T-cell (primary cell): ENCODE results near the gene SLC5A2. TPM values are rescaled to one million over a fixed set of nuclear protein-coding genes. Genes with fewer than 3 reads are reported as not detected.
A peak's percentile ranks its signal among the peaks of the same experiment; 100 is the strongest.

Experiments
- ATAC-seq, 4 experiments: fragments of 200-7000 bp in 3 of 4; fragments of 150-1000 bp in 1 of 4; cut with Tn5 transposase; replicated peaks in 1 of 4; 1 replicate in 3 of 4; 2 replicates in 1 of 4; pipeline ENCODE4 v1.10.0; 2021; ENCODE audit warnings: moderate library complexity in 3 of 4, mild to moderate bottlenecking in 2 of 4, moderate number of reproducible peaks in 1 of 4
- CTCF ChIA-PET, 2 donors: fragments of 300-600 bp; sonication (Branson Sonifier 250); formaldehyde crosslinking; loops; one replicate each; lab custom pipeline; 2022; ENCODE audit warnings: antibody characterized with exemption in 2 of 2; lab: Charles Lee
- POLR2A ChIA-PET, 2 donors: fragments of 300-600 bp; sonication (Branson Sonifier 250); formaldehyde crosslinking; loops; one replicate each; lab custom pipeline; 2022; ENCODE audit warnings: antibody characterized with exemption in 2 of 2; lab: Charles Lee
- DNase-seq, 35 experiments: peaks; one replicate each; pipeline versions ENCODE4 v3.0.0 to v3.0.0-alpha.2; 2013 to 2023
- H3K27ac ChIP-seq: one replicate; pipeline ENCODE4 v1.5.1; 2013; ENCODE audit warnings: low read length
- H3K27me3 ChIP-seq, 2 experiments: replicated peaks in 1 of 2; 1 replicate in 1 of 2; 2 replicates in 1 of 2; pipeline versions ENCODE4 v1.6.1 to v1.7.0; 2013; ENCODE audit warnings: low read length in 1 of 2, mixed read lengths in 1 of 2; ENCODE audit not compliant: control insufficient read depth in 2 of 2, insufficient read depth in 2 of 2; ENCODE audit errors: extremely low read depth in 1 of 2
- H3K36me3 ChIP-seq, 2 donors: 1 replicate in 1 of 2; 2 replicates in 1 of 2; pipeline versions ENCODE4 v1.6.1 to v1.7.0; 2013; ENCODE audit warnings: low read length in 1 of 2; ENCODE audit not compliant: control insufficient read depth in 2 of 2, insufficient read depth in 1 of 2; ENCODE audit errors: extremely low read depth in 1 of 2
- H3K4me1 ChIP-seq, 2 experiments: 1 replicate in 1 of 2; 2 replicates in 1 of 2; pipeline versions ENCODE4 v1.6.1 to v1.7.0; 2013; ENCODE audit warnings: low read length in 2 of 2, mixed read lengths in 1 of 2; ENCODE audit not compliant: insufficient read depth in 2 of 2, control insufficient read depth in 1 of 2; ENCODE audit errors: extremely low read depth in 1 of 2
- H3K4me3 ChIP-seq, 2 donors: 1 replicate in 1 of 2; 2 replicates in 1 of 2; pipeline versions ENCODE4 v1.5.1 to v1.7.0; 2013; ENCODE audit warnings: mild to moderate bottlenecking in 2 of 2, low read length in 1 of 2, moderate library complexity in 1 of 2; ENCODE audit not compliant: control insufficient read depth in 1 of 2; ENCODE audit errors: extremely low read depth in 1 of 2
- H3K9me3 ChIP-seq: 2 replicates; pipeline ENCODE4 v1.7.0; 2013
- H3K27ac Mint-ChIP-seq, 2 donors: one replicate each; pipeline ENCODE4 v1.8.0; 2020 to 2021; ENCODE audit warnings: mild to moderate bottlenecking in 2 of 2, mixed read lengths in 2 of 2
- H3K27me3 Mint-ChIP-seq, 2 donors: one replicate each; pipeline ENCODE4 v1.8.0; 2021 to 2022; ENCODE audit warnings: mixed read lengths in 2 of 2
- H3K36me3 Mint-ChIP-seq: one replicate; pipeline ENCODE4 v1.8.0; 2021; ENCODE audit warnings: mixed read lengths
- H3K4me1 Mint-ChIP-seq, 3 donors: one replicate each; pipeline ENCODE4 v1.8.0; 2020 to 2022; ENCODE audit warnings: mixed read lengths in 3 of 3, mild to moderate bottlenecking in 1 of 3
- H3K4me3 Mint-ChIP-seq, 3 donors: one replicate each; pipeline ENCODE4 v1.8.0; 2020 to 2022; ENCODE audit warnings: mild to moderate bottlenecking in 3 of 3, mixed read lengths in 3 of 3, moderate library complexity in 3 of 3
- H3K9me3 Mint-ChIP-seq, 3 donors: one replicate each; pipeline ENCODE4 v1.8.0; 2020 to 2022; ENCODE audit warnings: mixed read lengths in 3 of 3
- WGBS: methylation state at CpG from one replicate; pipeline ENCODE4 v1.1.5; 2013; ENCODE audit warnings: missing lambda C conversion rate; ENCODE audit not compliant: insufficient coverage; 5-methylcytosine and 5-hydroxymethylcytosine counted together
- total RNA-seq, 35 experiments: library from RNA in 6 of 35; stranded (reverse) in 6 of 35; fragments of 120-200 nt in 1 of 35; gene quantifications; one replicate each; pipeline versions ENCODE4 v1.2.1 to v1.2.4 and lab custom pipeline; 2013 to 2026

Gene SLC5A2
- total RNA-seq, 5 donors from 2014 or later (not counting 1 experiment from before 2014, with no cell fraction given) = 2.6 to 4.2 (median 3.2) TPM

DNA sequence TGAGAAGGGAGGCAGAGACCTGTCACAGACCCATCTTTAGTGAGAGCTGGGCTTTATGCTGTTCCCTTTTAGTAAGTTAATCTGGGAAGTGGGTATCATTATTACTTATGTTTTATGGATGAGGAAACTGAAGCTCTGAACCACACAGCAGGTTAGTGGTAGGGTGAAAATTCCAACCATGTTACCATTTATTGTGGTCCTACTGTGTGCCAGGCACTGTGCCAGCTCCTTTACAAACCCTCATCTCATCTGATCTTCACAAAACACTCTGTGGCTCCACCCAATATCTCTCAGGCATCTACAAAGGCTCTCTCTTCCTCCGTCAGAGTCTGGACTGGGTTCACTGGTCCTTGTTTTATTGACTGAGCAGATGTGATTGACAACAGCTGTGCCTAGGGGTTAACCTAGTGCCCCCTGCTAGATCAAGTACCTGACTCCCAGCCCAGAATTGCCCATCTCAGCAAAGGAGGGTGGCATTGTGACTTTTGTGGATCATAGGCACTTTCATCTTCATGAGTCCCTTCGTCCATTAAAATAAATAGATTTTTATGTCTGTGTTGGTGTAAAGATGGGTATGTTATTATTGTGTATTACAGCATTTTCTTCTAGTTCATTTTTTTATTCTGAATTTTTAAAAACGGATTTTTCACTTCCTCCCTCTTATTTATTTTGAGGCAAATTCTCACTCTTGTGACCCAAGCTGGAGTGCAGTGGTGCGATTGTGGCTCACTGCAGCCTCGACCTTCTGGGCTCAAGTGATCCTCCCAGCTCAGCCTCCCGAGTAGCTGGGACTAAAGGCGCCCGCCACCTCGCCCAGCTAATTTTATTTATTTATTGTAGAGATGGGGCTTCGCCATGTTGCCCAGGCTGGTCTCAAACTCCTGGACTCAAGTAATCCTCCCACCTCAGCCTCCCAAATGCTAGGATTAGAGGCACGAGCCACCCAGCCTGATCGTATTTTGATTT, 7.9 kb upstream of the SLC5A2 start:
- CTCF ChIA-PET = no interaction called here
- 92% methylated on average over 2 of the region's 12 CpGs for WGBS

DNA sequence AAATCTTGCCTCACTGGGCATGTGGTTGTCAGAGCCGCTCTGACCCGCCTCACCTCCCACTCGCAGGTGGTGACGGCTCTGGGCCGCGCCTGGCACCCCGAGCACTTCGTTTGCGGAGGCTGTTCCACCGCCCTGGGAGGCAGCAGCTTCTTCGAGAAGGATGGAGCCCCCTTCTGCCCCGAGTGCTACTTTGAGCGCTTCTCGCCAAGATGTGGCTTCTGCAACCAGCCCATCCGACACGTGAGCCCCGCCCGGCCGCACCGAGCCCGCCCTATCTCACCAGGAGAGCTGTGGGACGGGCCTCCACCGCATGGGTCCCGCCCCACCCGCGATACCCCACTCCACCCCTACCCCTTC, 7.0 kb upstream of the SLC5A2 start:
- Mint-ChIP-seq H3K27me3 (peaks cover 6 to 18% of the 10 kb centered on the region in 2 donors), H3K27ac (peak overlapping the region; percentile 73 to 82), H3K36me3 (no peaks in the 10 kb centered on the region), H3K4me3 (peak overlapping the region; percentile 82 to 87 (median 83)), H3K9me3 (no peaks in the 10 kb centered on the region), H3K4me1 (peaks cover 22 to 27% (median 22%) of the 10 kb centered on the region in 3 donors)
- 73% methylated on average over 20 of the region's 26 CpGs for WGBS
- Histone ChIP-seq H3K9me3 (no peaks in the 10 kb centered on the region), H3K4me1 (peaks cover 4 to 41% of the 10 kb centered on the region in 2 experiments), H3K36me3 (peaks cover 0 to 3% of the 10 kb centered on the region in 2 donors), H3K27me3 (peaks cover 0 to 31% of the 10 kb centered on the region in 2 experiments), H3K27ac (no peak overlapping the region), H3K4me3 (peak overlapping the region in 1 of 2 donors; percentile 72)
- ChIA-PET POLR2A (interaction anchor here in 1 of 2 donors (1.7 kb wide), 1 partner anchor 15 kb away, joined by 4 read pairs; no protein-coding TSS in a partner anchor), CTCF (no interaction called here)
- ATAC-seq (no peak), DNase-seq (peak in 2 of 35 experiments; percentile 22 to 25)

More for the DNA sequence above, 7.9 kb upstream of the SLC5A2 start:
- no peak for ATAC-seq
- POLR2A ChIA-PET = interaction anchor here in 1 of 2 donors (1.7 kb wide), 1 partner anchor 14 kb away, joined by 4 read pairs; no protein-coding TSS in a partner anchor
- Histone ChIP-seq H3K27ac (no peak overlapping the region), H3K36me3 (peaks cover 0 to 3% of the 10 kb centered on the region in 2 donors), H3K4me1 (peaks cover 4 to 41% of the 10 kb centered on the region in 2 experiments), H3K4me3 (no peak overlapping the region), H3K27me3 (peaks cover 0 to 33% of the 10 kb centered on the region in 2 experiments), H3K9me3 (no peaks in the 10 kb centered on the region)
- no peaks in the 10 kb centered on the region for H3K36me3 Mint-ChIP-seq
- peaks cover 6 to 18% of the 10 kb centered on the region in 2 donors for H3K27me3 Mint-ChIP-seq
- no peak overlapping the region for H3K27ac Mint-ChIP-seq
- DNase-seq = no peak
- H3K9me3 Mint-ChIP-seq = no peaks in the 10 kb centered on the region
- peak overlapping the region in 1 of 3 donors; percentile 87 for H3K4me3 Mint-ChIP-seq
- peaks cover 22 to 27% (median 22%) of the 10 kb centered on the region in 3 donors for H3K4me1 Mint-ChIP-seq

DNA sequence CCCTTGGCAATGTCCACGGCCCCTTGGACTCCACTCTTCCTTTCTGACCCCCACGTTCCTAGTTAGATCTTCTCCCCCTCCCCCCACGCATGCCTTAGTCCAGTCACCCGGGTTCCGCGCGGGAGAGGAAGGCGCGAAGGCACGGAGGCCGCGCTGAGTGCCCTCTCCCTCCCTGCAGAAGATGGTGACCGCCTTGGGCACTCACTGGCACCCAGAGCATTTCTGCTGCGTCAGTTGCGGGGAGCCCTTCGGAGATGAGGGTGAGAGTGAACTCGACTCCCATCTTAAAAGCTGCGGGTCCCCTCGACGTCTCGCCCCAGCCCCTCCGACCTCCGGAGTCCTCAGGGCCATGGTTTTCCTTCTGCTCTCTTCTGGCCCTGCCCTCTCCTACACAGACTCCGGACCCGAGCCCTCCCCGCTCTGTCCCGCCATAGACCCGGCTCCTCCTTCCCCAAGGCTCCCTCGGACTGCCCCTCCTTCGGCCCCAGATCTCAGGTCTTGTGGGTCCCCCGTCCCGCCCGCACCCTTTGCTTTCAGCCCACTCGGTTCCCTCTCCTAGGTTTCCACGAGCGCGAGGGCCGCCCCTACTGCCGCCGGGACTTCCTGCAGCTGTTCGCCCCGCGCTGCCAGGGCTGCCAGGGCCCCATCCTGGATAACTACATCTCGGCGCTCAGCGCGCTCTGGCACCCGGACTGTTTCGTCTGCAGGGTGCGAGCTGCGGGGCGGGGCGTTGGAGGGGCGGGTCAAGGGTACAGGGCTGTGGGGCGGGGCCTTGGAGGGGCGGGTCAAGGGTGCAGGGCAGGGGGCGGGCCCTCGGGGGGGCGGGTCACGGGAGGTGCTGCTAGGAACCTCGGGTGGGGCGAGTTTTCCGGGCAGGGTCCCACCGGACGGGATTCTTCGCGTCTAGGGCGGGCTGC, 6.4 kb upstream of the SLC5A2 start:
- Histone ChIP-seq H3K9me3 (no peaks in the 10 kb centered on the region), H3K36me3 (peaks cover 0 to 3% of the 10 kb centered on the region in 2 donors), H3K4me1 (peaks cover 4 to 37% of the 10 kb centered on the region in 2 experiments), H3K27me3 (peaks cover 0 to 25% of the 10 kb centered on the region in 2 experiments), H3K27ac (peak overlapping the region; percentile 41), H3K4me3 (peak overlapping the region; percentile 67 to 72)
- Mint-ChIP-seq H3K36me3 (no peaks in the 10 kb centered on the region), H3K4me3 (peak overlapping the region; percentile 82 to 87 (median 83)), H3K9me3 (no peaks in the 10 kb centered on the region), H3K27ac (peak overlapping the region; percentile 73 to 82), H3K4me1 (peaks cover 22 to 25% (median 22%) of the 10 kb centered on the region in 3 donors), H3K27me3 (peaks cover 6 to 12% of the 10 kb centered on the region in 2 donors)
- CTCF ChIA-PET = no interaction called here
- POLR2A ChIA-PET = interaction anchor here in 1 of 2 donors (1.7 kb wide), 1 partner anchor 16 kb away, joined by 4 read pairs; no protein-coding TSS in a partner anchor
- WGBS = 11% methylated on average over 45 of the region's 68 CpGs
- DNase-seq (peak; percentile 68 to 92 (median 81)), ATAC-seq (peak; percentile 89 to 94 (median 92))

DNA sequence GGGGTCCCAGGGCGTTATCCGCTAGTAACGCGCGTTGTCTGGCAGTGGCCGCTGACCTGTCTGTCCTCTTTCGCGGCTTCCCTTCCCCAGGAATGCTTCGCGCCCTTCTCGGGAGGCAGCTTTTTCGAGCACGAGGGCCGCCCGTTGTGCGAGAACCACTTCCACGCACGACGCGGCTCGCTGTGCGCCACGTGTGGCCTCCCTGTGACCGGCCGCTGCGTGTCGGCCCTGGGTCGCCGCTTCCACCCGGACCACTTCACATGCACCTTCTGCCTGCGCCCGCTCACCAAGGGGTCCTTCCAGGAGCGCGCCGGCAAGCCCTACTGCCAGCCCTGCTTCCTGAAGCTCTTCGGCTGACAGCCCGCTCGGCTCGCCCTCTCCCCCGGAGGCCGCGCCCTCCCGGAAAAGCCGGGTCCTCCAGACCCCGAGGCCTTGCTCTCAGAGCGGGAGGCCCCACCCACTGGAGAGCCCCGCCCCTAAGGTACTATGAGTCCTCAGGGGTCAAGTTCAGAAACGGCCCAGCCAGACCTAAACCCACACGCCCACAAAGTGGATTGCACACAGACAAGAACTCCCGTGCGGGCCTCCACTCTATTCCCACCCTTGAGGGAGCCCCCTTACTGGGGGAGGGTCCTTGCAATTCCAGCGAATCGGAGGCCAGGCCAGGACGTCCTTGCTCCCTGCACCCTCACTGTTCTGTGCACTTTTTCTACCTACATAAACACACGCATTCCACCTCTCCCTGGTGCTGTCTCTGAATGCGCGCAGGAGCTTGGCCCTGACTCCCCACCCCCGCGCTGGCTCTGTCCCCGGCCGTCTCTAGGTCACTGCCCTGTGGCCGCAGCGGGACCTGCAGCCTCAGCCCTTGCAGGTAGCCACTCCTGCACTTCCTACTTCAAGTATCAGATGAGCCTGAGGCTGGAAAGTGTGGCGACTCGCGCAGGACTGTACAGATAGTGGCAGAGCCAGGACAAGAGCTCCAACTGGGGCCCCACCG, 5.4 kb upstream of the SLC5A2 start:
- 25% methylated on average over 61 of the region's 67 CpGs for WGBS
- Histone ChIP-seq H3K4me1 (peaks cover 4 to 27% of the 10 kb centered on the region in 2 experiments), H3K27me3 (peaks cover 0 to 17% of the 10 kb centered on the region in 2 experiments), H3K4me3 (peak overlapping the region; percentile 61 to 72), H3K9me3 (no peaks in the 10 kb centered on the region), H3K27ac (no peak overlapping the region), H3K36me3 (peaks cover 0 to 3% of the 10 kb centered on the region in 2 donors)
- Mint-ChIP-seq H3K4me1 (peaks cover 20 to 23% (median 20%) of the 10 kb centered on the region in 3 donors), H3K27me3 (peaks cover 4 to 9% of the 10 kb centered on the region in 2 donors), H3K4me3 (peak overlapping the region; percentile 82 to 87 (median 83)), H3K27ac (peak overlapping the region in 1 of 2 donors; percentile 52), H3K9me3 (no peaks in the 10 kb centered on the region), H3K36me3 (no peaks in the 10 kb centered on the region)
- ChIA-PET POLR2A (no interaction called here), CTCF (no interaction called here)
- peak; percentile 5 to 39 (median 32) for ATAC-seq
- DNase-seq = peak in 9 of 35 experiments; percentile 10 to 35 (median 27)

DNA sequence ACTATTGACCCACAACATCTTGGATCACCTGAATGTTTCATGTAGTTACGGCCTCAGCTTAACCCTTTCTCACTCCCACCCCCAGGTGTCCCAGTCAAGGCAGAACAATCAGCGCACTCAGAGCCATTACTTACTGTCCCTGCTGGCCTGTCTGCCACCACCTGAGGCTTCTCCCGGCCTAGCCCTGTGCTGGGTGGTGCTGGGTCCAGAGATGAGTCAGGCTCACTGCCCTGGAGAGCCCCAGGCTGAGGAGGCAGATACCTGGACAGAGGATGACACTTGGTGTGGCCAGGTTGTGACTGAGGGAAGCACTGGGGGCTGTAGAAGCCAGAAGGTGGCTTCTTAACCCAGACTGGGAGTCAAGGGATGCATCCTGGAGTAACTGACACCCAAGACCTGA, 4.0 kb upstream of the SLC5A2 start:
- Mint-ChIP-seq H3K4me3 (no peak overlapping the region), H3K27ac (no peak overlapping the region), H3K4me1 (peaks cover 15 to 17% (median 17%) of the 10 kb centered on the region in 3 donors), H3K36me3 (no peaks in the 10 kb centered on the region), H3K9me3 (no peaks in the 10 kb centered on the region), H3K27me3 (no peaks in the 10 kb centered on the region)
- CTCF ChIA-PET = interaction anchor here in 1 of 2 donors (0.7 kb wide), 1 partner anchor 11 kb away, joined by 4 read pairs; no protein-coding TSS in a partner anchor
- ATAC-seq (no peak), DNase-seq (no peak)
- peaks cover 0 to 5% of the 10 kb centered on the region in 2 experiments for H3K27me3 ChIP-seq
- no peak overlapping the region for H3K4me3 ChIP-seq
- no peak overlapping the region for H3K27ac ChIP-seq
- no peaks in the 10 kb centered on the region for H3K9me3 ChIP-seq
- no peaks in the 10 kb centered on the region for H3K36me3 ChIP-seq
- POLR2A ChIA-PET = no interaction called here
- WGBS = 81% methylated on average over 3 of the region's 3 CpGs
- peaks cover 4 to 24% of the 10 kb centered on the region in 2 experiments for H3K4me1 ChIP-seq
